ENCODE data around the gene CLDN1.

DNA sequence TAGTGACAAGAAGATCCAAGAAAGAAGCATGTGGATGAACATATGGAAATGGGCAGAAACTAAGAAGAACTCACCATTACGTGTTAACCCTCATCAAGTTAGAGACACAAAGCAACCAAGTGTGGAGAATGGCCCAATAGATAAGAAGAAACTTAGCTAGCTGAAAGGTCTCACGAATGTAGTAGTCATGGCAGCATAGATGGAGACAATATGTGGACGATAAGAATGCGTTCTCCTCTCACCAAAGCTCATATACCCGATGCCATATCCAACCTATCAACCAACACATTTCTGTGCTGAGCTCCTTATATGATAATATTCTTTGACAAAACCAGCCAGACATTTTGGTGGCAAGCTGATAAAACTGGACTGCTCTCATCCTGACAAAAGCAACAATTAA is 15.1 kb upstream of the CLDN1 start:
- no peak for TF ChIP-seq HDGF (IDR thresholded peaks at IDR 0.05)
- TF ChIP-seq POU2F2 (IDR thresholded peaks at IDR 0.05; ENCODE audit: borderline replicate concordance, low read depth, low read length) = no peak
- TF ChIP-seq BHLHE40 (IDR thresholded peaks at IDR 0.05; ENCODE audit: borderline replicate concordance in 1 of 2, low read depth in 2 of 2, low read length in 1 of 2) = no peak
- TF ChIP-seq, protein P1, sequence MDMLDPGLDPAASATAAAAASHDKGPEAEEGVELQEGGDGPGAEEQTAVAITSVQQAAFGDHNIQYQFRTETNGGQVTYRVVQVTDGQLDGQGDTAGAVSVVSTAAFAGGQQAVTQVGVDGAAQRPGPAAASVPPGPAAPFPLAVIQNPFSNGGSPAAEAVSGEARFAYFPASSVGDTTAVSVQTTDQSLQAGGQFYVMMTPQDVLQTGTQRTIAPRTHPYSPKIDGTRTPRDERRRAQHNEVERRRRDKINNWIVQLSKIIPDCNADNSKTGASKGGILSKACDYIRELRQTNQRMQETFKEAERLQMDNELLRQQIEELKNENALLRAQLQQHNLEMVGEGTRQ (IDR thresholded peaks at IDR 0.05; ENCODE audit: borderline replicate concordance, low read depth, low read length) = no peak
- TF ChIP-seq RFX5 (IDR thresholded peaks at IDR 0.05; ENCODE audit: low read depth, low read length) = no peak
- TF ChIP-seq ZNF384 (IDR thresholded peaks at IDR 0.05; ENCODE audit: borderline replicate concordance, low read depth, low read length) = no peak
- no peak for TF ChIP-seq POLR2AphosphoS5 (IDR thresholded peaks at IDR 0.05; ENCODE audit: low read length)
- TF ChIP-seq, protein P2, sequence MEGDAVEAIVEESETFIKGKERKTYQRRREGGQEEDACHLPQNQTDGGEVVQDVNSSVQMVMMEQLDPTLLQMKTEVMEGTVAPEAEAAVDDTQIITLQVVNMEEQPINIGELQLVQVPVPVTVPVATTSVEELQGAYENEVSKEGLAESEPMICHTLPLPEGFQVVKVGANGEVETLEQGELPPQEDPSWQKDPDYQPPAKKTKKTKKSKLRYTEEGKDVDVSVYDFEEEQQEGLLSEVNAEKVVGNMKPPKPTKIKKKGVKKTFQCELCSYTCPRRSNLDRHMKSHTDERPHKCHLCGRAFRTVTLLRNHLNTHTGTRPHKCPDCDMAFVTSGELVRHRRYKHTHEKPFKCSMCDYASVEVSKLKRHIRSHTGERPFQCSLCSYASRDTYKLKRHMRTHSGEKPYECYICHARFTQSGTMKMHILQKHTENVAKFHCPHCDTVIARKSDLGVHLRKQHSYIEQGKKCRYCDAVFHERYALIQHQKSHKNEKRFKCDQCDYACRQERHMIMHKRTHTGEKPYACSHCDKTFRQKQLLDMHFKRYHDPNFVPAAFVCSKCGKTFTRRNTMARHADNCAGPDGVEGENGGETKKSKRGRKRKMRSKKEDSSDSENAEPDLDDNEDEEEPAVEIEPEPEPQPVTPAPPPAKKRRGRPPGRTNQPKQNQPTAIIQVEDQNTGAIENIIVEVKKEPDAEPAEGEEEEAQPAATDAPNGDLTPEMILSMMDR (IDR thresholded peaks at IDR 0.05 in 2 of 3, conservative IDR thresholded peaks at IDR 0.05 in 1 of 3; ENCODE audit: control insufficient read depth in 2 of 3, extremely low read depth in 1 of 3, insufficient read depth in 1 of 3, low read depth in 3 of 3, low read length in 3 of 3) = no peak
- no peak for TF ChIP-seq RBBP5 (conservative IDR thresholded peaks at IDR 0.05)
- no peak for TF ChIP-seq ZSCAN29 (IDR thresholded peaks at IDR 0.05)

All from GM12878 (cell line).